ENCODE results near the gene AVEN. TPM values are rescaled to one million over a fixed set of nuclear protein-coding genes. Genes with fewer than 3 reads are reported as not detected.

Gene AVEN
- total and polyA plus RNA-seq, 9 of the 15 experiments (the other 6 are each of a cell fraction or from before 2014, with no cell fraction given): 1.5 to 6.4 (median 4.7) TPM

GRCh38 chr15:33860754-33861153 is 178.2 kb downstream of the AVEN start:
- Histone ChIP-seq H2AFZ (ENCODE audit: low read depth, low read length) (no peak overlapping the region), H3K4me2 (ENCODE audit: insufficient read depth, low read length) (no peak overlapping the region), H3K9me1 (ENCODE audit: control insufficient read depth, insufficient read depth, low read length) (no peaks in the 10 kb centered on the region), H3K4me3 (no peak overlapping the region), H3K79me2 (ENCODE audit: control insufficient read depth, insufficient read depth, low read length) (no peaks in the 10 kb centered on the region), H3K27ac (ENCODE audit: extremely low read depth, low read depth, low read length) (no peak overlapping the region), H3K36me3 (ENCODE audit: control insufficient read depth, insufficient read depth, low read length) (no peaks in the 10 kb centered on the region), H3K9me3 (replicated peaks; ENCODE audit: control insufficient read depth, insufficient read depth, low read depth, low read length) (no peaks in the 10 kb centered on the region), H3K27me3 (ENCODE audit: control insufficient read depth in 2 of 2, insufficient read depth in 2 of 2, low read length in 2 of 2) (peaks cover 10 to 18% of the 10 kb centered on the region in 2 experiments; a peak in 4 of 5 replicates), H4K20me1 (replicated peaks; ENCODE audit: control insufficient read depth, insufficient read depth, low read length) (no peaks in the 10 kb centered on the region), H3K9ac (ENCODE audit: insufficient read depth in 1 of 2, low read depth in 2 of 2, low read length in 2 of 2) (no peak overlapping the region), H3K4me1 (replicated peaks in 1 of 2; ENCODE audit: control insufficient read depth in 2 of 2, insufficient read depth in 2 of 2, low read length in 2 of 2) (no peaks in the 10 kb centered on the region)
- no peak for TF ChIP-seq MECOM (CRISPR knock-in tag; IDR thresholded peaks at IDR 0.05)
- TF ChIP-seq, protein P1, sequence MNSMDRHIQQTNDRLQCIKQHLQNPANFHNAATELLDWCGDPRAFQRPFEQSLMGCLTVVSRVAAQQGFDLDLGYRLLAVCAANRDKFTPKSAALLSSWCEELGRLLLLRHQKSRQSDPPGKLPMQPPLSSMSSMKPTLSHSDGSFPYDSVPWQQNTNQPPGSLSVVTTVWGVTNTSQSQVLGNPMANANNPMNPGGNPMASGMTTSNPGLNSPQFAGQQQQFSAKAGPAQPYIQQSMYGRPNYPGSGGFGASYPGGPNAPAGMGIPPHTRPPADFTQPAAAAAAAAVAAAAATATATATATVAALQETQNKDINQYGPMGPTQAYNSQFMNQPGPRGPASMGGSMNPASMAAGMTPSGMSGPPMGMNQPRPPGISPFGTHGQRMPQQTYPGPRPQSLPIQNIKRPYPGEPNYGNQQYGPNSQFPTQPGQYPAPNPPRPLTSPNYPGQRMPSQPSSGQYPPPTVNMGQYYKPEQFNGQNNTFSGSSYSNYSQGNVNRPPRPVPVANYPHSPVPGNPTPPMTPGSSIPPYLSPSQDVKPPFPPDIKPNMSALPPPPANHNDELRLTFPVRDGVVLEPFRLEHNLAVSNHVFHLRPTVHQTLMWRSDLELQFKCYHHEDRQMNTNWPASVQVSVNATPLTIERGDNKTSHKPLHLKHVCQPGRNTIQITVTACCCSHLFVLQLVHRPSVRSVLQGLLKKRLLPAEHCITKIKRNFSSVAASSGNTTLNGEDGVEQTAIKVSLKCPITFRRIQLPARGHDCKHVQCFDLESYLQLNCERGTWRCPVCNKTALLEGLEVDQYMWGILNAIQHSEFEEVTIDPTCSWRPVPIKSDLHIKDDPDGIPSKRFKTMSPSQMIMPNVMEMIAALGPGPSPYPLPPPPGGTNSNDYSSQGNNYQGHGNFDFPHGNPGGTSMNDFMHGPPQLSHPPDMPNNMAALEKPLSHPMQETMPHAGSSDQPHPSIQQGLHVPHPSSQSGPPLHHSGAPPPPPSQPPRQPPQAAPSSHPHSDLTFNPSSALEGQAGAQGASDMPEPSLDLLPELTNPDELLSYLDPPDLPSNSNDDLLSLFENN (IDR thresholded peaks at IDR 0.05; ENCODE audit: low read depth in 2 of 2, low read length in 2 of 2): no peak
- TF ChIP-seq TAF15 (IDR thresholded peaks at IDR 0.05; ENCODE audit: low read depth, low read length): no peak
- TF ChIP-seq GTF2A2 (tag; IDR thresholded peaks at IDR 0.05): no peak
- no peak for TF ChIP-seq HMGXB4 (CRISPR knock-in tag; IDR thresholded peaks at IDR 0.05)
- no peak for TF ChIP-seq MAFG (tag; conservative IDR thresholded peaks at IDR 0.05)
- TF ChIP-seq ID3 (CRISPR knock-in tag; IDR thresholded peaks at IDR 0.05): no peak
- TF ChIP-seq ID3 (tag; IDR thresholded peaks at IDR 0.05): no peak
- TF ChIP-seq, protein P2, sequence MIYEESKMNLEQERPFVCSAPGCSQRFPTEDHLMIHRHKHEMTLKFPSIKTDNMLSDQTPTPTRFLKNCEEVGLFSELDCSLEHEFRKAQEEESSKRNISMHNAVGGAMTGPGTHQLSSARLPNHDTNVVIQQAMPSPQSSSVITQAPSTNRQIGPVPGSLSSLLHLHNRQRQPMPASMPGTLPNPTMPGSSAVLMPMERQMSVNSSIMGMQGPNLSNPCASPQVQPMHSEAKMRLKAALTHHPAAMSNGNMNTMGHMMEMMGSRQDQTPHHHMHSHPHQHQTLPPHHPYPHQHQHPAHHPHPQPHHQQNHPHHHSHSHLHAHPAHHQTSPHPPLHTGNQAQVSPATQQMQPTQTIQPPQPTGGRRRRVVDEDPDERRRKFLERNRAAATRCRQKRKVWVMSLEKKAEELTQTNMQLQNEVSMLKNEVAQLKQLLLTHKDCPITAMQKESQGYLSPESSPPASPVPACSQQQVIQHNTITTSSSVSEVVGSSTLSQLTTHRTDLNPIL (CRISPR knock-in tag; IDR thresholded peaks at IDR 0.05): no peak
- TF ChIP-seq HCFC1 (IDR thresholded peaks at IDR 0.05; ENCODE audit: low read depth, low read length): no peak
- no peak for TF ChIP-seq RFX5 (IDR thresholded peaks at IDR 0.05; ENCODE audit: low read depth, low read length)
- TF ChIP-seq DACH1 (IDR thresholded peaks at IDR 0.05; ENCODE audit: partially characterized antibody): no peak
- no peak for TF ChIP-seq GATAD2B (IDR thresholded peaks at IDR 0.05; ENCODE audit: borderline replicate concordance)
- TF ChIP-seq ZFP30 (CRISPR knock-in tag; IDR thresholded peaks at IDR 0.05; ENCODE audit: borderline replicate concordance): no peak
- no peak for TF ChIP-seq BACH1 (tag; IDR thresholded peaks at IDR 0.05)
- no peak for TF ChIP-seq CBX8 (IDR thresholded peaks at IDR 0.05; ENCODE audit: borderline replicate concordance, extremely low read depth, low read depth, low read length, poor library complexity, severe bottlenecking)
- FAIRE-seq: no peak
- ATAC-seq: no peak
- in situ Hi-C loops (cut with MboI) (no loop called here), intact Hi-C loops (cut with micrococcal nuclease) (no loop called here)
- no peak for DNase-seq (ENCODE audit: extremely low read depth in 1 of 4, low spot score in 3 of 4)
- ChIA-PET CTCF (ENCODE audit: low intra/inter-chr PET ratio) (no interaction called here), POLR2A (no interaction called here)
- WGBS (ENCODE audit: insufficient coverage, low coverage, missing lambda C conversion rate): 10% methylated on average over 3 of the region's 3 CpGs
- BruUV-seq (replicated peaks): no TSS peak
